Suprapubic skin (tissue), 4 donors: ENCODE results near the gene RNGTT.

Experiments
- EP300 ChIP-seq: sonication (generic); formaldehyde crosslinking; IDR thresholded peaks from one replicate; pipeline ENCODE4 v1.6.1; 2017; ENCODE audit warnings: antibody characterized with exemption
- POLR2A ChIP-seq, 2 donors: fragments of 450-650 bp; IDR thresholded peaks; one replicate each; pipeline ENCODE4 v1.6.1; 2017; ENCODE audit warnings: antibody characterized with exemption in 2 of 2, mild to moderate bottlenecking in 2 of 2, moderate library complexity in 2 of 2
- POLR2AphosphoS5 ChIP-seq, 3 donors: sonication (generic); formaldehyde crosslinking; IDR thresholded peaks; one replicate each; pipeline ENCODE4 v1.6.1; 2017; ENCODE audit warnings: antibody characterized with exemption in 3 of 3
- TF ChIP-seq, protein P1 (sequence below), 2 donors: fragments of 200-600 bp in 1 of 2; fragments of 450-650 bp in 1 of 2; sonication (generic) in 1 of 2; IDR thresholded peaks; one replicate each; pipeline ENCODE4 v1.5.1; 2016 to 2019; ENCODE audit warnings: antibody characterized with exemption in 2 of 2, mild to moderate bottlenecking in 1 of 2, moderate library complexity in 1 of 2

DNA sequence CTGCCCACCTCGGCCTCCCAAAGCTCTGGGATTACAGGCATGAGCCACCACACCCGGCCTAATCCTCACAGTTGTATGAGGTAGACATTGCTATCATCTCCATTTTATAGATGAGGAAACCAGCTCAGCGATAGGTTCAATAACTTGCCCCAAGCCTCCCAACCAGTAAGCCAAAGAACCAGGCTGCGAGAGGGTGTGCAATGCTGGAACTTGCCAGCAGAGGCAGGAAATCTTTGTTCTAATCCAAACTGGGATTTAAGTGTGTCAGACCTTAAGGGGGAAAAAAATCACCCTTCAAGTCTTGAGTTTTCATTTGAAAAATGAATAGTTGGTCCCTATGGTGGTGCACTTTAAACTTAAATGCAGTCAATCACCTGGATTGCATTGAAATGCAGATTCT, 20.1 kb upstream of the RNGTT start:
- TF ChIP-seq EP300: no peak
- TF ChIP-seq, protein P1, sequence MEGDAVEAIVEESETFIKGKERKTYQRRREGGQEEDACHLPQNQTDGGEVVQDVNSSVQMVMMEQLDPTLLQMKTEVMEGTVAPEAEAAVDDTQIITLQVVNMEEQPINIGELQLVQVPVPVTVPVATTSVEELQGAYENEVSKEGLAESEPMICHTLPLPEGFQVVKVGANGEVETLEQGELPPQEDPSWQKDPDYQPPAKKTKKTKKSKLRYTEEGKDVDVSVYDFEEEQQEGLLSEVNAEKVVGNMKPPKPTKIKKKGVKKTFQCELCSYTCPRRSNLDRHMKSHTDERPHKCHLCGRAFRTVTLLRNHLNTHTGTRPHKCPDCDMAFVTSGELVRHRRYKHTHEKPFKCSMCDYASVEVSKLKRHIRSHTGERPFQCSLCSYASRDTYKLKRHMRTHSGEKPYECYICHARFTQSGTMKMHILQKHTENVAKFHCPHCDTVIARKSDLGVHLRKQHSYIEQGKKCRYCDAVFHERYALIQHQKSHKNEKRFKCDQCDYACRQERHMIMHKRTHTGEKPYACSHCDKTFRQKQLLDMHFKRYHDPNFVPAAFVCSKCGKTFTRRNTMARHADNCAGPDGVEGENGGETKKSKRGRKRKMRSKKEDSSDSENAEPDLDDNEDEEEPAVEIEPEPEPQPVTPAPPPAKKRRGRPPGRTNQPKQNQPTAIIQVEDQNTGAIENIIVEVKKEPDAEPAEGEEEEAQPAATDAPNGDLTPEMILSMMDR (IDR thresholded peaks at IDR 0.05): peak; percentile 51 to 70
- no peak for TF ChIP-seq POLR2A (IDR thresholded peaks at IDR 0.05)
- no peak for TF ChIP-seq POLR2AphosphoS5 (IDR thresholded peaks at IDR 0.05)
